WTC11 (cell line): ENCODE results near the gene FAM20B. TPM values are rescaled to one million over a fixed set of nuclear protein-coding genes. Genes with fewer than 3 reads are reported as not detected.

Source experiments
- ATAC-seq: fragments of 200-7000 bp; cut with Tn5 transposase; 2 replicates; pipeline ENCODE4 v1.10.0; 2021; ENCODE audit warnings: mild to moderate bottlenecking, moderate library complexity
- CTCF ChIA-PET: fragments of 300-600 bp; sonication (Branson Sonifier 250); formaldehyde crosslinking; loops from one replicate; lab custom pipeline; 2021; ENCODE audit warnings: antibody characterized with exemption; lab: Charles Lee
- POLR2A ChIA-PET: fragments of 350-600 bp; sonication (Branson Sonifier 250); formaldehyde crosslinking; loops from one replicate; lab custom pipeline; 2021; ENCODE audit warnings: antibody characterized with exemption; lab: Charles Lee
- DNase-seq: peaks from one replicate; pipeline ENCODE4 v3.0.0; 2021; ENCODE audit warnings: low spot score
- H3K27ac Mint-ChIP-seq: 2 replicates; pipeline ENCODE4 v1.8.0; 2021; ENCODE audit warnings: mixed read lengths
- H3K27me3 Mint-ChIP-seq: 2 replicates; pipeline ENCODE4 v1.8.0; 2021; ENCODE audit warnings: low read depth, mild to moderate bottlenecking, moderate library complexity, mixed read lengths
- H3K36me3 Mint-ChIP-seq: 2 replicates; pipeline ENCODE4 v1.8.0; 2021; ENCODE audit warnings: mixed read lengths
- H3K4me1 Mint-ChIP-seq: 2 replicates; pipeline ENCODE4 v1.8.0; 2022; ENCODE audit warnings: mixed read lengths
- H3K4me3 Mint-ChIP-seq: 2 replicates; pipeline ENCODE4 v1.8.0; 2021; ENCODE audit warnings: mild to moderate bottlenecking, moderate library complexity, mixed read lengths
- H3K9me3 Mint-ChIP-seq: 2 replicates; pipeline ENCODE4 v1.8.0; 2021; ENCODE audit warnings: mixed read lengths
- EMX1 ChIP-seq: fragments of 250-450 bp; sonication (Bioruptor Pico); IDR thresholded peaks from 2 replicates; pipeline ENCODE4 v1.8.0; 2021; ENCODE audit warnings: mild to moderate bottlenecking
- ETV6 ChIP-seq: sonication (generic); formaldehyde crosslinking; IDR thresholded peaks from 2 replicates; pipeline ENCODE4 v1.8.1; 2022; ENCODE audit warnings: mild to moderate bottlenecking, missing genetic modification reagents
- FOXK1 ChIP-seq: sonication (generic); formaldehyde crosslinking; IDR thresholded peaks from 2 replicates; pipeline ENCODE4 v1.8.0; 2022; ENCODE audit warnings: mild to moderate bottlenecking, moderate library complexity, missing genetic modification reagents
- FOXP1 ChIP-seq: sonication (generic); formaldehyde crosslinking; IDR thresholded peaks from 2 replicates; pipeline ENCODE4 v1.8.0; 2022; ENCODE audit warnings: missing genetic modification reagents, mild to moderate bottlenecking, moderate library complexity, borderline replicate concordance
- KAT7 ChIP-seq: sonication (generic); formaldehyde crosslinking; IDR thresholded peaks from 2 replicates; pipeline ENCODE4 v1.8.1; 2023; ENCODE audit warnings: missing genetic modification reagents, mild to moderate bottlenecking, borderline replicate concordance
- MYBL2 ChIP-seq: sonication (generic); formaldehyde crosslinking; IDR thresholded peaks from 2 replicates; pipeline ENCODE4 v1.8.1; 2023; ENCODE audit warnings: mild to moderate bottlenecking, moderate library complexity, missing genetic modification reagents
- PRRX2 ChIP-seq: fragments of 250-450 bp; sonication (Bioruptor Pico); IDR thresholded peaks from 2 replicates; pipeline ENCODE4 v1.8.0; 2021; ENCODE audit warnings: mild to moderate bottlenecking
- SOX15 ChIP-seq: fragments of 250-450 bp; sonication (Bioruptor Pico); IDR thresholded peaks from 2 replicates; pipeline ENCODE4 v1.9.0; 2021; ENCODE audit warnings: mild to moderate bottlenecking
- ZNF232 ChIP-seq: sonication (generic); formaldehyde crosslinking; IDR thresholded peaks from 2 replicates; pipeline ENCODE4 v1.8.0; 2022; ENCODE audit warnings: mild to moderate bottlenecking, missing genetic modification reagents
- ZNF423 ChIP-seq: fragments of 250-450 bp; sonication (Bioruptor Pico); IDR thresholded peaks from 2 replicates; pipeline ENCODE4 v2.1.2; 2022; ENCODE audit warnings: mild to moderate bottlenecking, moderate library complexity
- total RNA-seq: library from RNA; stranded (reverse); gene quantifications from 3 replicates; pipeline ENCODE4 v1.2.3, GENCODE V29; 2021
- TF ChIP-seq, protein P1 (sequence below): sonication (generic); formaldehyde crosslinking; IDR thresholded peaks from 2 replicates; pipeline ENCODE4 v1.8.0; 2022; ENCODE audit warnings: mild to moderate bottlenecking, missing genetic modification reagents
- TF ChIP-seq, protein P2 (sequence below): sonication (generic); formaldehyde crosslinking; IDR thresholded peaks from 2 replicates; pipeline ENCODE4 v1.8.0; 2022; ENCODE audit warnings: missing genetic modification reagents
- TF ChIP-seq, protein P3 (sequence below): sonication (generic); formaldehyde crosslinking; IDR thresholded peaks from 2 replicates; pipeline ENCODE4 v1.8.1; 2023; ENCODE audit warnings: mild to moderate bottlenecking, moderate library complexity, missing genetic modification reagents
- TF ChIP-seq, protein P4 (sequence below): sonication (generic); formaldehyde crosslinking; IDR thresholded peaks from 2 replicates; pipeline ENCODE4 v1.8.1; 2022; ENCODE audit warnings: mild to moderate bottlenecking, missing genetic modification reagents, moderate library complexity, borderline replicate concordance

The FAM20B gene
- total RNA-seq, 1 experiment from 2014 or later = 36.1 TPM

DNA sequence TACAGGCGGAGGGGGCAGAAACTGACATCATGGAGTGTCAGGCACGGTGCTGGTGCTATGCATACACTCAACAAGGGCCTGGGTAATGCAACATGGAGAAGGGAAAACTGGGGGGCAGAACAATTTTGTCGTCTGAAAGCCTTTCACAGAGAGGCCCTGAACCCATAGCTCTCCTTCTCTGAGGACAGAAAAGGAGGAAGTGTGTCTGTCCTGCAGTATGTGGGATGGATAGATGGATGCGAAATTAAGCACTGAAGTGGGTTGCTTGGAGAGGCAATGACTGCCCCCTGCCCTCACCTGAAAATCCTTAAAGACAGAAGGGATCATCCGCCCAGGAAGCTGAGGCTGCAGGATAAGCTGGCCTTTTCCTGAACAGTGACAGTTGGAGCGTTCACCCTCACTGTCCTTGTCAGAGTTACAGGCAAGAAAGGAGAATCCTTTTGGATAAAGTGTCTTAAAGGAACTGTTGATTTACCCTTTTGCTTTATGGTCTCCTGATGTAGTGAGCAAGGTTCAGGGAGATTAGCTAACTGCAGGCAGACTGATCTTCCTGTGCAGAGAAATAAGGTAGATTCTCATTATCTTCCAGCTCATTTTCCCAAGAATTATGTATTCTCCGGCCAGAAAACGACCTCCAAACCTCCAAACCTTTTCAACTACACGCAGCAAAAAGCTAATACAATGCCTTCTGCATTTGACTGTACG, 1.6 kb upstream of the FAM20B start:
- Mint-ChIP-seq H3K27ac (no peak overlapping the region), H3K9me3 (no peaks in the 10 kb centered on the region), H3K4me3 (peak overlapping the region; percentile 91), H3K27me3 (peaks cover 6% of the 10 kb centered on the region), H3K36me3 (no peaks in the 10 kb centered on the region), H3K4me1 (peaks cover 35% of the 10 kb centered on the region)
- ChIA-PET POLR2A (interaction anchor here (0.6 kb wide), 1 partner anchor 478 kb away, joined by 6 read pairs; no protein-coding TSS in a partner anchor), CTCF (interaction anchor here (0.6 to 2.0 kb wide), 4 partner anchors 21 to 492 kb away, joined by 4 to 8 read pairs (median 5); no protein-coding TSS in a partner anchor)
- ATAC-seq (no peak), DNase-seq (no peak)
- TF ChIP-seq SOX15 (CRISPR knock-in tag) = no peak
- TF ChIP-seq EMX1 (CRISPR knock-in tag) = no peak

DNA sequence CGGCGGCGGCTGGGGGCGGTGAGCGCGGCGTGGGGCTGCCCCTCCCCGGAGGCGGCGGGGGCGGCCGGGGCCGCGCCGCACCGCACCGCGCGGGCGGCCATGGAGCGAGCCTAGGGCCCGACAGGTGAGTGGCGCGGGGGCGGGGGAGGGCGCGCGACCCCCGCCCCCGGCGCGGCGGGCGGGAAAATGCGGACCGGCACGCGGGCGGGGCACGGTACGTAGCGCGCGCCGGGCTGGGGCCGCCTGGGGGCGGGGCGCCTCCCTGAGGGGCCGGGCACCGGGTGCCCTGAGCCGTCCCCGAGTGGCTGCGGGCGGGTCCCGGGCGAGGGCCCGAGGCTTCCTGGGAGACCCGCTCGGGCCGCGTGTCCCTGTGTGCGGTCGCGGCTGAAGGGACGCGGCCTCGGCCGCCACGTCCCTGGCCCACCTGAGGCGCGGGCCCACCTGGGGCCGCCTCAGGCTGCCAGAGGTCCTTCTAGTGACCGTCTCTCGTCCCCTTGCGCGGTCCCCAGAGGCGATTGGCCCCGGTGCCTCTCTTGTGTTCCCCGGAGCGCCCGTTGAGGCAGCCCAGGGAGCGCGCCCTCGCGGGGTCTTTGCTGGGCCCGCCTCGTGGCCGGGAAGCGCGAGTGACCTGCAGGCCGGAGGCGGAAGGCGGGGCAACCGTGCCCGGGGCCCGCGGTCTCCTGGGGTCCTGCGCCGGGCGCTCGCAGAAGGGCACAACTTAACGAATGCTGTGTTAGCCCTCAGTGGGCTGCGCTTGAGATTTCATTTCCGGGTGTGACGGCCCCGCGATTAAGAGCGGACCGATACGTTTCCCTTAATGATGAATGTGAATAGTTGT, 500 bp downstream of the FAM20B start:
- peak overlapping the region; percentile 54; the same call in 1 of the 2 replicates for H3K27ac Mint-ChIP-seq
- no peaks in the 10 kb centered on the region for H3K36me3 Mint-ChIP-seq
- no peaks in the 10 kb centered on the region for H3K9me3 Mint-ChIP-seq
- DNase-seq = peak; percentile 71
- peak overlapping the region; percentile 91 for H3K4me3 Mint-ChIP-seq
- H3K4me1 Mint-ChIP-seq = peaks cover 52% of the 10 kb centered on the region
- TF ChIP-seq, protein P1, sequence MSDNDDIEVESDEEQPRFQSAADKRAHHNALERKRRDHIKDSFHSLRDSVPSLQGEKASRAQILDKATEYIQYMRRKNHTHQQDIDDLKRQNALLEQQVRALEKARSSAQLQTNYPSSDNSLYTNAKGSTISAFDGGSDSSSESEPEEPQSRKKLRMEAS (CRISPR knock-in tag) = peak; percentile 78
- TF ChIP-seq, protein P2, sequence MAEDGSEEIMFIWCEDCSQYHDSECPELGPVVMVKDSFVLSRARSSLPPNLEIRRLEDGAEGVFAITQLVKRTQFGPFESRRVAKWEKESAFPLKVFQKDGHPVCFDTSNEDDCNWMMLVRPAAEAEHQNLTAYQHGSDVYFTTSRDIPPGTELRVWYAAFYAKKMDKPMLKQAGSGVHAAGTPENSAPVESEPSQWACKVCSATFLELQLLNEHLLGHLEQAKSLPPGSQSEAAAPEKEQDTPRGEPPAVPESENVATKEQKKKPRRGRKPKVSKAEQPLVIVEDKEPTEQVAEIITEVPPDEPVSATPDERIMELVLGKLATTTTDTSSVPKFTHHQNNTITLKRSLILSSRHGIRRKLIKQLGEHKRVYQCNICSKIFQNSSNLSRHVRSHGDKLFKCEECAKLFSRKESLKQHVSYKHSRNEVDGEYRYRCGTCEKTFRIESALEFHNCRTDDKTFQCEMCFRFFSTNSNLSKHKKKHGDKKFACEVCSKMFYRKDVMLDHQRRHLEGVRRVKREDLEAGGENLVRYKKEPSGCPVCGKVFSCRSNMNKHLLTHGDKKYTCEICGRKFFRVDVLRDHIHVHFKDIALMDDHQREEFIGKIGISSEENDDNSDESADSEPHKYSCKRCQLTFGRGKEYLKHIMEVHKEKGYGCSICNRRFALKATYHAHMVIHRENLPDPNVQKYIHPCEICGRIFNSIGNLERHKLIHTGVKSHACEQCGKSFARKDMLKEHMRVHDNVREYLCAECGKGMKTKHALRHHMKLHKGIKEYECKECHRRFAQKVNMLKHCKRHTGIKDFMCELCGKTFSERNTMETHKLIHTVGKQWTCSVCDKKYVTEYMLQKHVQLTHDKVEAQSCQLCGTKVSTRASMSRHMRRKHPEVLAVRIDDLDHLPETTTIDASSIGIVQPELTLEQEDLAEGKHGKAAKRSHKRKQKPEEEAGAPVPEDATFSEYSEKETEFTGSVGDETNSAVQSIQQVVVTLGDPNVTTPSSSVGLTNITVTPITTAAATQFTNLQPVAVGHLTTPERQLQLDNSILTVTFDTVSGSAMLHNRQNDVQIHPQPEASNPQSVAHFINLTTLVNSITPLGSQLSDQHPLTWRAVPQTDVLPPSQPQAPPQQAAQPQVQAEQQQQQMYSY (CRISPR knock-in tag) = peak; percentile 90
- TF ChIP-seq FOXK1 = 0 out of 2 replicates have a peak, but pooled peaks have one; percentile 25
- TF ChIP-seq KAT7 (CRISPR knock-in tag) = 0 out of 2 replicates have a peak, but pooled peaks have one; percentile 30
- peak; percentile 24; the same call in 1 of the 2 replicates for TF ChIP-seq MYBL2 (CRISPR knock-in tag)
- TF ChIP-seq ZNF423 (CRISPR knock-in tag) = peak; percentile 47; the same call in 1 of the 2 replicates
- TF ChIP-seq PRRX2 (CRISPR knock-in tag) = no peak
- TF ChIP-seq, protein P3, sequence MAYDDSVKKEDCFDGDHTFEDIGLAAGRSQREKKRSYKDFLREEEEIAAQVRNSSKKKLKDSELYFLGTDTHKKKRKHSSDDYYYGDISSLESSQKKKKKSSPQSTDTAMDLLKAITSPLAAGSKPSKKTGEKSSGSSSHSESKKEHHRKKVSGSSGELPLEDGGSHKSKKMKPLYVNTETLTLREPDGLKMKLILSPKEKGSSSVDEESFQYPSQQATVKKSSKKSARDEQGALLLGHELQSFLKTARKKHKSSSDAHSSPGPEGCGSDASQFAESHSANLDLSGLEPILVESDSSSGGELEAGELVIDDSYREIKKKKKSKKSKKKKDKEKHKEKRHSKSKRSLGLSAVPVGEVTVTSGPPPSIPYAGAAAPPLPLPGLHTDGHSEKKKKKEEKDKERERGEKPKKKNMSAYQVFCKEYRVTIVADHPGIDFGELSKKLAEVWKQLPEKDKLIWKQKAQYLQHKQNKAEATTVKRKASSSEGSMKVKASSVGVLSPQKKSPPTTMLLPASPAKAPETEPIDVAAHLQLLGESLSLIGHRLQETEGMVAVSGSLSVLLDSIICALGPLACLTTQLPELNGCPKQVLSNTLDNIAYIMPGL (CRISPR knock-in tag) = peak; percentile 68; the same call in 1 of the 2 replicates
- peak; percentile 44; the same call in 1 of the 2 replicates for TF ChIP-seq ETV6
- TF ChIP-seq, protein P4, sequence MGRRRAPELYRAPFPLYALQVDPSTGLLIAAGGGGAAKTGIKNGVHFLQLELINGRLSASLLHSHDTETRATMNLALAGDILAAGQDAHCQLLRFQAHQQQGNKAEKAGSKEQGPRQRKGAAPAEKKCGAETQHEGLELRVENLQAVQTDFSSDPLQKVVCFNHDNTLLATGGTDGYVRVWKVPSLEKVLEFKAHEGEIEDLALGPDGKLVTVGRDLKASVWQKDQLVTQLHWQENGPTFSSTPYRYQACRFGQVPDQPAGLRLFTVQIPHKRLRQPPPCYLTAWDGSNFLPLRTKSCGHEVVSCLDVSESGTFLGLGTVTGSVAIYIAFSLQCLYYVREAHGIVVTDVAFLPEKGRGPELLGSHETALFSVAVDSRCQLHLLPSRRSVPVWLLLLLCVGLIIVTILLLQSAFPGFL = no peak
- no peak for TF ChIP-seq ZNF232
- TF ChIP-seq FOXP1 (CRISPR knock-in tag) = peak; percentile 60
- ATAC-seq = peak; percentile 76
- POLR2A ChIA-PET = interaction anchor here (0.6 kb wide), 1 partner anchor 433 kb away, joined by 4 read pairs; no protein-coding TSS in a partner anchor
- peaks cover 6% of the 10 kb centered on the region for H3K27me3 Mint-ChIP-seq
- CTCF ChIA-PET = interaction anchor here (4.3 kb wide), 1 partner anchor 24 kb away, joined by 19 read pairs; no protein-coding TSS in a partner anchor
